SK-N-SH treated with all-trans-retinoic acid at 6 μM for 48 hours (cell line): Measurements from ENCODE around the gene STAB2.

ENCODE experiments used
- CSRNP3 ChIP-seq: fragments of 250-450 bp; sonication (Bioruptor Pico); IDR thresholded peaks from 2 replicates; pipeline ENCODE4 v1.5.1; 2021; ENCODE audit warnings: mild to moderate bottlenecking, moderate library complexity
- PATZ1 ChIP-seq: fragments of 250-450 bp; sonication (Bioruptor Pico); IDR thresholded peaks from 2 replicates; pipeline ENCODE4 v1.8.0; 2020; ENCODE audit warnings: mild to moderate bottlenecking, moderate library complexity, borderline replicate concordance
- PPARA ChIP-seq: fragments of 250-450 bp; sonication (Bioruptor Pico); IDR thresholded peaks from 2 replicates; pipeline ENCODE4 v1.5.0; 2020; ENCODE audit warnings: mild to moderate bottlenecking, borderline replicate concordance
- ZFP3 ChIP-seq: fragments of 250-450 bp; sonication (Bioruptor Pico); IDR thresholded peaks from 2 replicates; pipeline ENCODE4 v1.5.0; 2020; ENCODE audit warnings: mild to moderate bottlenecking, moderate library complexity

- TF ChIP-seq CSRNP3 (CRISPR knock-in tag) (no peak), PPARA (CRISPR knock-in tag) (no peak), ZFP3 (CRISPR knock-in tag) (no peak), PATZ1 (CRISPR knock-in tag) (no peak)
These were observed 193.0 kb downstream of the STAB2 start for GRCh38 chr12:103780093-103780440.
